Measurements from ENCODE around the gene PACRG. TPM values are rescaled to one million over a fixed set of nuclear protein-coding genes. Genes with fewer than 3 reads are reported as not detected.

The PACRG gene
- total and polyA plus RNA-seq, 2 donors from 2014 or later, result 7.4 to 20.0 TPM

GRCh38 chr6:162898011-162898410, 170.2 kb downstream of the PACRG start:
- H3K9ac ChIP-seq (ENCODE audit: low read length in 3 of 3), result no peak overlapping the region

GRCh38 chr6:162899148-162899547, 171.4 kb downstream of the PACRG start:
- Histone ChIP-seq H3K4me3 (ENCODE audit: low read length in 3 of 3) (no peak overlapping the region), H3K9me3 (ENCODE audit: control insufficient read depth in 2 of 3, insufficient read depth in 1 of 3, low read length in 3 of 3) (no peaks in the 10 kb centered on the region), H3K27ac (ENCODE audit: low read depth in 2 of 2, low read length in 2 of 2) (no peak overlapping the region), H3K4me1 (ENCODE audit: control insufficient read depth in 2 of 3, insufficient read depth in 2 of 3, low read depth in 1 of 3, low read length in 3 of 3) (no peaks in the 10 kb centered on the region), H3K9ac (ENCODE audit: low read length in 3 of 3) (no peak overlapping the region), H3K27me3 (ENCODE audit: control insufficient read depth, insufficient read depth, low read length) (no peaks in the 10 kb centered on the region), H3K36me3 (ENCODE audit: control insufficient read depth in 2 of 3, insufficient read depth in 3 of 3, low read length in 3 of 3) (no peaks in the 10 kb centered on the region)
- FAIRE-seq (no peak), DNase-seq (no peak)
- intact Hi-C loops (cut with DNase I), result no loop called here
- TF ChIP-seq CTCF (IDR thresholded peaks at IDR 0.05; ENCODE audit: borderline replicate concordance, extremely low read depth, insufficient read depth), result no peak

More at GRCh38 chr6:162898011-162898410, 170.2 kb downstream of the PACRG start:
- H3K4me3 ChIP-seq (ENCODE audit: low read length in 3 of 3), result no peak overlapping the region
- no peaks in the 10 kb centered on the region for H3K9me3 ChIP-seq (ENCODE audit: control insufficient read depth in 2 of 3, insufficient read depth in 1 of 3, low read length in 3 of 3)
- H3K27me3 ChIP-seq (ENCODE audit: control insufficient read depth, insufficient read depth, low read length), result no peaks in the 10 kb centered on the region
- intact Hi-C loops (cut with DNase I), result no loop called here
- no peak for TF ChIP-seq CTCF (IDR thresholded peaks at IDR 0.05; ENCODE audit: borderline replicate concordance, extremely low read depth, insufficient read depth)
- FAIRE-seq (no peak), DNase-seq (no peak)
- H3K36me3 ChIP-seq (ENCODE audit: control insufficient read depth in 2 of 3, insufficient read depth in 3 of 3, low read length in 3 of 3), result no peaks in the 10 kb centered on the region
- H3K4me1 ChIP-seq (ENCODE audit: control insufficient read depth in 2 of 3, insufficient read depth in 2 of 3, low read depth in 1 of 3, low read length in 3 of 3), result no peaks in the 10 kb centered on the region
- H3K27ac ChIP-seq (ENCODE audit: low read depth in 2 of 2, low read length in 2 of 2), result no peak overlapping the region

DNA sequence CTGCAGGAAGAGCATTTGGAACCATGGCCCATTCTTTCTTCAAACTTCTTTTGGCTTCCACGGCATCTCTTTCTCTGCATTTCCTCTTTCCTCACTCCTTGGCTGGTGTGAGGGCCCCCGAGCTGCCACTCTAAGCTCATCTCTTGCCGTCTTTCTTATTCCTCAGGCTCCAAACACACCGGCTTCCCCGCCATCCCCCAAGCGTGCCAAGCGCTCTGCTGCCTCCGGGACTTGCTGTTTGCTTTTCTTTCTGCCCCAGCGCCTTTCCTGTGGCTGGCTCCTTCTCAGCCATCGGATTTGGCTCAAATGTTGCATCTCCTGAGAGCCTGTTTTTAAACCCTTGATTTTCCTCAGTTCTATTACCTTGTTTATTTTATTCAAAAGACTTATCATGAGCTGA, 172.7 kb downstream of the PACRG start:
- no peak overlapping the region for H3K27ac ChIP-seq (ENCODE audit: low read depth in 2 of 2, low read length in 2 of 2)
- no peaks in the 10 kb centered on the region for H3K4me1 ChIP-seq (ENCODE audit: control insufficient read depth in 2 of 3, insufficient read depth in 2 of 3, low read depth in 1 of 3, low read length in 3 of 3)
- H3K27me3 ChIP-seq (ENCODE audit: control insufficient read depth, insufficient read depth, low read length), result no peaks in the 10 kb centered on the region
- FAIRE-seq (no peak), DNase-seq (peak in 1 of 5 donors; percentile 7)
- intact Hi-C loops (cut with DNase I), result no loop called here
- no peak overlapping the region for H3K9ac ChIP-seq (ENCODE audit: low read length in 3 of 3)
- H3K36me3 ChIP-seq (ENCODE audit: control insufficient read depth in 2 of 3, insufficient read depth in 3 of 3, low read length in 3 of 3), result no peaks in the 10 kb centered on the region
- no peaks in the 10 kb centered on the region for H3K9me3 ChIP-seq (ENCODE audit: control insufficient read depth in 2 of 3, insufficient read depth in 1 of 3, low read length in 3 of 3)
- H3K4me3 ChIP-seq (ENCODE audit: low read length in 3 of 3), result no peak overlapping the region
- no peak for TF ChIP-seq CTCF (IDR thresholded peaks at IDR 0.05; ENCODE audit: borderline replicate concordance, extremely low read depth, insufficient read depth)

- Histone ChIP-seq H3K4me3 (ENCODE audit: low read length in 3 of 3) (no peak overlapping the region), H3K36me3 (ENCODE audit: control insufficient read depth in 2 of 3, insufficient read depth in 3 of 3, low read length in 3 of 3) (no peaks in the 10 kb centered on the region), H3K27ac (ENCODE audit: low read depth in 2 of 2, low read length in 2 of 2) (no peak overlapping the region), H3K9me3 (ENCODE audit: control insufficient read depth in 2 of 3, insufficient read depth in 1 of 3, low read length in 3 of 3) (no peaks in the 10 kb centered on the region), H3K27me3 (ENCODE audit: control insufficient read depth, insufficient read depth, low read length) (no peaks in the 10 kb centered on the region), H3K9ac (ENCODE audit: low read length in 3 of 3) (no peak overlapping the region), H3K4me1 (ENCODE audit: control insufficient read depth in 2 of 3, insufficient read depth in 2 of 3, low read depth in 1 of 3, low read length in 3 of 3) (no peaks in the 10 kb centered on the region)
- TF ChIP-seq CTCF (IDR thresholded peaks at IDR 0.05; ENCODE audit: borderline replicate concordance, extremely low read depth, insufficient read depth), result no peak
- intact Hi-C loops (cut with DNase I), result no loop called here
- FAIRE-seq (no peak), DNase-seq (no peak)
These were observed 176.4 kb downstream of the PACRG start for GRCh38 chr6:162904069-162904663.

All from kidney (tissue), 14 donors.